ENCODE data around the gene KCTD21.

DNA sequence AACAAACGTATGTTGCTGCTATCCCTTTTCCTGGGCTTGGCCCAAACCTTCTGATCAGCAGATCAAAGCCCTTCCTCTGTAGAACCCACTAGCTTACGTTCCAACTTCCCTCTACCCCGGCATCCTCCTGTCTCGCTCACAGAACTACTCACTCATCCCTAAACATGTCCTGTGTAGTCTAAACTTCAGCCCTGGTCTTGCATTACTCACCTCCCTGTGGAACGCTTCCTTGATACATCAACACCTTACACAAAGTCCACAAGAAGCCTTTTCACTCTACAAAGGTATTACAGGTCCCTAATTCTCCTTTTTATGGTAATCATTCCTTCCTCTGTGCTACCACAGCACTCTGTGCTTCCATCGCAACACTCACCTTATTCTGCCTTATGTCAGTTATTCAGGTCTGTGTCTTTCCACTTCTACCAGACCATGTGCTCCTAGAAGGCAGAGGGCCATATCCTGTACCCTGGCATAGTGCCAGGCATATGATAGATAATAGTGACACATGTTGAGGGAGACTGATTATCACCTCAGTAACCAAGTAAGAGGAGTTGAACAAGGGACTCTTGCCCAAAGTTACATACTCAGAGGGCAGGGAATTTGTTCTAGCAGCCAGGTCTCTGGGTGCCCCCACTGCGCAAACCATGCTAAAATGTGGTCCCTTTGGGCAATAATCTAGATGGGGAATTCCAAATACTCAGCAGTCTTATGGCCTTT, 41.9 kb upstream of the KCTD21 start:
- TF ChIP-seq, protein P1, sequence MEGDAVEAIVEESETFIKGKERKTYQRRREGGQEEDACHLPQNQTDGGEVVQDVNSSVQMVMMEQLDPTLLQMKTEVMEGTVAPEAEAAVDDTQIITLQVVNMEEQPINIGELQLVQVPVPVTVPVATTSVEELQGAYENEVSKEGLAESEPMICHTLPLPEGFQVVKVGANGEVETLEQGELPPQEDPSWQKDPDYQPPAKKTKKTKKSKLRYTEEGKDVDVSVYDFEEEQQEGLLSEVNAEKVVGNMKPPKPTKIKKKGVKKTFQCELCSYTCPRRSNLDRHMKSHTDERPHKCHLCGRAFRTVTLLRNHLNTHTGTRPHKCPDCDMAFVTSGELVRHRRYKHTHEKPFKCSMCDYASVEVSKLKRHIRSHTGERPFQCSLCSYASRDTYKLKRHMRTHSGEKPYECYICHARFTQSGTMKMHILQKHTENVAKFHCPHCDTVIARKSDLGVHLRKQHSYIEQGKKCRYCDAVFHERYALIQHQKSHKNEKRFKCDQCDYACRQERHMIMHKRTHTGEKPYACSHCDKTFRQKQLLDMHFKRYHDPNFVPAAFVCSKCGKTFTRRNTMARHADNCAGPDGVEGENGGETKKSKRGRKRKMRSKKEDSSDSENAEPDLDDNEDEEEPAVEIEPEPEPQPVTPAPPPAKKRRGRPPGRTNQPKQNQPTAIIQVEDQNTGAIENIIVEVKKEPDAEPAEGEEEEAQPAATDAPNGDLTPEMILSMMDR (IDR thresholded peaks at IDR 0.05; ENCODE audit: poor library complexity), result no peak
- TF ChIP-seq EZH2phosphoT487 (IDR thresholded peaks at IDR 0.05; ENCODE audit: low read depth, severe bottlenecking, unreplicated experiment), result no peak
- no peak for TF ChIP-seq EZH2 (IDR thresholded peaks at IDR 0.05; ENCODE audit: borderline replicate concordance)

Data from hepatocyte (in vitro differentiated cells).